Anterior cingulate cortex (tissue), 58 donors: Measurements from ENCODE around the gene STK38L.

Experiments used
- DNase-seq, 58 donors: peaks; one replicate each; lab custom pipeline; 2025; lab: John Stamatoyannopoulos, UW

STK38L gene

DNA sequence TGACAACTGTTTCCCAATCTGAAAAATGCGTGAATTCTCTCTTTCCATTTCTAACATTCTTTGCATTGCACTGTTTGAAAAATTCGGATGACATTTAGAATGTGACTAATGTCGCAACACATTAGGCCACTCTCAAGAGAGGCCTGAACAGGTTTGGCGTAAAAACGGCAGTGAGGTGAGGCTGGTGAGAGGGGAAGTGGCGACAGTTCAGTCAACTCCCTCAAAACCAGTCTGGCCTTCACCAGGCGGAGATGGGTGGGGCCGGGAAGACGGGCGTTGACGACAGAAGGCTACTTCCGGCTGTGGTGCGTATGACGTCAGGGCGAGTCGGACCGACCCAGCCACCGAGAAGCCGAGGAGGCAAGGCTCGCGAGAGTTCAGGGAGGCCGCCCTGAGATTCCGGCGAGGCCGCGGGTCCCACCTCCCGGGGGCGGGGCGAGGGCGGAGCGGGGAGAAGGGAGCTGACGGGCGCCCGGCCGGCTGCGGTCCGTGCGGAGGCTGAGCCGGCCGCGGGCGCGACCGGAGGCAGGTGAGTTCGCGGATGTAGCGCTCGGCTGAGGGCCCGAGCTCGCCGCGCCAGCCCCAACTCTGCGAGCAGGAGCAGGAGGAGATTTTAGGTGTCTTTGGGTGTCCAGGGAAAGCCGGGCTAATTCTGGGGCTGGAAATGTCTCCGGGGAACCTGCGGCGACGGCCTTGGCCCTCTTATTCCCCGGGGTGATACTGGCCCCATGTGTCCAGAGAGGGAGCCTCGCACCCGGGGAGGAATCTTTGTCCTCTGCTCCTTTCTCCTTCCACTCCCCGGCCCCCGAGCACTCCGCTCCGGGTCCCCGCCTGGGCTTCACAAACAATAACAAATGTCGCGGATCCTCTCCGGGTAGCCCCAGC, at the start of gene STK38L:
TSS of gene STK38L (plus strand) at position 483 of the 885 bp plus-strand sequence. CDS start 53,435 bp downstream, outside the sequence.
- DNase-seq: peak; percentile 46 to 96 (median 88)

GRCh38 chr12:27194644-27195043, 49.4 kb upstream of the STK38L start:
- no peak for DNase-seq

- DNase-seq: peak in 1 of 58 donors; percentile 23
Measured at GRCh38 chr12:27198036-27198435, 46.0 kb upstream of the STK38L start.

GRCh38 chr12:27199638-27200300, 44.3 kb upstream of the STK38L start:
- DNase-seq: no peak

- DNase-seq: no peak
Measured at GRCh38 chr12:27201169-27201568, 42.9 kb upstream of the STK38L start.

DNA sequence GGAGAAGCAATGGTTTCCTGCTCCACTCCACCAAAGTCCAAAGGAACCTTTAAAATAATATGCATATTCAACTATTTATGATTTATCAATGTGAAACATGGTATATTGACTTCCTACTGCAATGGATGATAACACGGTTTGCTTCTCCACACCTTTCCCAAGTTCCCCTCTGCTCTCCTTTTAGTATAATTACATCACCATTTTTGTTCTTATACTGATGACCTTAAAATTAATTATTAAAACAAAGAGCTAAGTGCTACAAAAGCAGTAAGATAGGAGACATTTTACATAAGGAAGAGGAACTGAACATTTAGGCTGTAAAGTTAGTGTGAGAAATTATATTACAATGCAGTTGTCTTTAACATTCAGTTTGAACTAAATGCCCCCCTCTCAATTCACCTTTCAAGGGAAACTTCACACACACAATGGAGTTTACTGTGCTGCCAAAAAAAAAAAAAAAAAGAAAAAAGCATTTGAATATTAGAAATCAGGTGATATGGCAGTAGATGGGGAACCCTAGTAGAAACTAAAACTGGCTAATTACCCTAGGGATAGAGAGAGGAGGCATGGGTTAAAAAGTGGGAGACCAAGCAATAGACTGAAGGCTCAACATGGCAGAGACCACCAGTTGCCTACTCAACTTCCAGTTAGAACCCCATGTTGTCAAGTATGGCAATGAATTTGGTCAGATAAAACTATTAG, 37.1 kb upstream of the STK38L start:
- no peak for DNase-seq

DNA sequence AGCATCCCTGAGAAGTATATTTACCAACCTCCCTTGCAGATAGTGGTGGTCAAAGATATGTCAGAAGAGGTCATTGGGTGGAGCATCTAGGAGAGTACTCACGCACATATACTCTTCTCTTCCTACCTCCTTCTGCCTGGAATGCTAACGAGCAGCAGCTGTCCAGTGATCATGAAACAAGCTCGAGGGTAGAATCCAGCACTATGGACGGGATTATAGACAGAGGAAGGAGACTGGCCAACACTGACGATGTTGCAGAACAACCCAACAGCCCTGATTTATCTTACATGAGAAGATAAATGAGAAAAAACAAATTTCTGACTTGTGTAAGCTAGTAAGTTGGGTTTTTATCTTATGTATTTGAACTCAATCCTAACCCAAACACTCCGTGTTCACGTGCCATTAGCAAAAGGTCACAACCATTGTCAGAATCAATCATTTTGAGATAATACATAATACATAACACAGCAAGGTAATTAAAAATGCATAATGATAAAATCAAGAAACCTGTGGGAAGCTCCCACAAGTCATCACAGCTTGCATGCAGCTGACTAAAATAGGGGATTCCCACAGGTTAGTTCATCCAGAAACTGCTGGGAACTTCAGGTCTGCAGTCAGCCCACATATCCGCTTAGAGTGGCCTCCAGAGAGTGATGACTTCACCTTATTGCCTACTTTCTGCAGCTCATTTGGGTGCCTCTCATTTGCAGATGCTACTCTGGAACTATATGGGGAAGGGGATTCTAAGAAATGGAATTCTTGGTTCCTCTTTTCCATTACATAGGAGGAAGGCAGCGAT, 36.3 kb upstream of the STK38L start:
- DNase-seq: no peak

DNA sequence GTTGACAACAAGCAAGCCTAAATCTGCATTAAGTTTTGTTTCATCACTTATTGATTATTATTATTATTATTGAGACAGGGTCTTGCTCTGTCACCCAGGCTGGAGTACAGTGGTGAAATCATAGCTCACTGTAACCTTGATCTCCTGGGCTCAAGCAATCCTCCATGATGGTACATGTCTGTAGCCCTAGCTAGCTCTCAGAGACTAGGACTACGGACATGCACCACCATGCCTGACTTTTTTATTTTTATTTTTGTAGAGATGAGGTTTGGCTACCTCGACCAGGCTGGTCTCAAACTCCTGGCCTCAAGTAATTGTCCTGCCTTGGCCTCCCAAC, 35.7 kb upstream of the STK38L start:
- no peak for DNase-seq

DNA sequence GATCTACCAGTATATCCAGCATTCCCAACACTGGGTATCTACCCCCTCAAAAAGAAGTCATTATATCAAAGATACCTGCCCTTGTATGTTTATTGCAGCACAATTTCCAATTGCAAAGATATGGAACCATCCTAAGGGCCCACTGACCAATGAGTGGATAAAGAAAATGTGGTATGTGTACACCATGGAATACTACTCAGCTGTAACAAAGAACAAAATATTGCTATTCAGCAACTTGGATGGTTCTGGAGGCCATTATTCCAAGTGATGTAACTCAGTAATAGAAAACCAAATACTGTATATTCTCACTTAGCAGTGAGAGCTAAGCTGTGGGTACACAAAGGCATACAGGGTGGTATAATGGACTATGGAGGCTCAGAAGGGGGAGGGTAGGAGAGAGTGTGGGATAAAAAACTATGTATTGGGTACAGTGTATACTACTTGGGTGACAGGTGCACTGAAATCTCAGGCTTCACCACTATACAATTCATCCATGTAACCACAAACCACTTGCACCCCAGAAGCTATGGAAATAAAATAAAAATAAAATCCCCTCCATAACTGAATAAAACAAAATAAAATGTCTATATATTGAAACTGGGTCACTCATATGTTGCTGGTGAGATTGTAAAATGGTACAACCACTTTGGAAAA, 34.7 kb upstream of the STK38L start:
- DNase-seq: no peak

DNA sequence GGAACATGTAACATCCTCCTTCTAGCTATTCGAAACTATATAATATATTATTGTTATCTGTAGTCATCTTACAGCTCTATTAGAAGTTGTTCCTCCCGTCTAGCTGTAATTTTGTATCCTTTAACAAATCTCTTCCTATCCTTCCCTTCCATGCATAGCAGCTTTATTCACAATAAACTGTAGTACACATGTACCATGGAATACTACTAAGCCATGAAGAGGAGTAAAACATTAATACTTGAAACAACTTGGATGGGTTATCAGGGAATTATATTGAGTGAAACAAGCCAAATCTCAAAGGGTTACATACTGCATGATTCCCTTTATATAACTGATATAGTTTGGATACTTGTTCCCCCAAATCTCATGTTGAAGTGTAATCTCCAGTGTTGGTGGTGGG, 33.9 kb upstream of the STK38L start:
- DNase-seq: no peak

GRCh38 chr12:27212861-27213260, 31.2 kb upstream of the STK38L start:
- DNase-seq: no peak

- DNase-seq: no peak
Measured at GRCh38 chr12:27213304-27213703, 30.8 kb upstream of the STK38L start.

DNA sequence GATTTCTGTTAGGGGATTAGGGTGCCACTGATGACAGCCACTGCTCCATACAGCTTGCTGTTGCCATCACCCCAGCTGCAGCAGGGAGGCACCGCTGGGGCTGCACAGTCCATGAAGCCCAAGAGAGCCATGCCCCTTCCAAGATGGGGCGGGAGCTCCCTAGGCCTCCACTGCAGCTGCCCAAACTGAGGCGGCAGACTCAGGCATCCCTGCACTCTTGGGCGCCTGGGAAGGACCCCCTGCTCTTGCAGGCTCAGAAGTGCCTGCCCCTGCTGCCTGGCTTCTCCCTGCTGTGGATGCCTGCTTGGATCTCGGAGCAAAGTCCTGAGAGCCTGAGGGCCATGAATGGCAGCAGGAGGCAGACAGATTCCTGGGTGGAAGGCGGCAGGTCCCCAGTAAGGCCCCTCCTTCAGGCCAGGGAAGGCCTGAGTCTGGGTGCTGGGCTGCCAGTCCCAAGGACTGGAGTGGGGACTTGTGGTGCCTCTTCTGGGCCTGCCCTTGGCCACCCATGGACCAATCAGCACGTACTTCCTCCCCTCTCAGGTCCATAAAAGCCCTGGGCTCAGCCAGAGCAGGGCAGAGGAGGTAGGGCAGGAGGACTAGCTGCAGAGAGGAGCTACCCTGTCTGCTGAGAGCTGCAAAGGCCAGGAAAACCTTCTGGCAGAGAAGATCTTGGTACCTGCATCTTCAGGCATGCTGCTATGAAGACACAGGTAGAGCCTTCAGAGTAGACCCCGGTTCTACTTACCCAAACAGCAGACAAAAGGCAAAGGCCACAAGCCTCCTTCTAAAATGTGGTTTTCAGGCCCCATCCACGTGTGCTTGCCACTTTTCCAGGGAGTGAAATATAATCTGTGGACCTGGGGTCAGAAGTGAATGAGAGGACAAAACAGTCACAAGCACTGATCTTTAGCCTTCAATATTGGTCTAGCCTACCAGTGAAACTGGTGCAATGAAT, 30.0 kb upstream of the STK38L start:
- DNase-seq: no peak

DNA sequence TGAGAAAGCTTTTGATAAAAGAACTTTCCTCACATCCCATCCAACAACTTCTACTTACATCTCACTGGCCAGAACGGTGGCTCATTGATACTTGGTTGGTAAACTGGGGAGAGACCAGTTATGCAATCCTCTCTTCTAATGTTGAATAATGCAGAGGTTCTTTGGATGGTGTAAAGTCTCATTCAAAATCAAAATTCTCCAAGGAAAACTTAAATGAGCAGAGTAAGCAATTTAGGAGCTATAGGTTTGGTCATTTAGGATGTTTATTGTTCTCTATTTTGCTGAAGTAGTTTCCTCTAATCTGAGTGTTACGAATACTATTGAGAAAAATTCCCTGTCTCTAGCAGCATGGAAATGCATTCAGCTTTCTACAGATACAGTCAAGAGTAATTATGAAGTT, 26.5 kb upstream of the STK38L start:
- no peak for DNase-seq

DNA sequence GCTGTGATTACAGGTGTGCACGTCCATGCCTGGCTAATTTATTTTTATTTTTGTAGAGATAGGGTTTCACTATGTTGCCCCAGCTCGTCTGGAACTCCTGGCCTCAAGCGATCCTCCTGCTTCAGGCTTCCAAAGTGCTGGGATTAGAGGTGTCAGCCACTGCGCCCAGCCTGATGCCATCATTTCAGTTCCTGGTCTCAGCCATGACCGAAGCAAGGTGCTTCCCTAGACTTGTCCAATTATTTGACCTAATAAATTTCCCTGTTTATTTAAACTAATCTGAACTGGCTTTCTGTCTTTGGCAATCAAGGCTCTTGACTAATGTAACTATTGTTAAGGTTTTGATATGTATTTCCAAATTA, 24.4 kb upstream of the STK38L start:
- no peak for DNase-seq

GRCh38 chr12:27220055-27220987, 23.8 kb upstream of the STK38L start:
- DNase-seq: no peak

DNA sequence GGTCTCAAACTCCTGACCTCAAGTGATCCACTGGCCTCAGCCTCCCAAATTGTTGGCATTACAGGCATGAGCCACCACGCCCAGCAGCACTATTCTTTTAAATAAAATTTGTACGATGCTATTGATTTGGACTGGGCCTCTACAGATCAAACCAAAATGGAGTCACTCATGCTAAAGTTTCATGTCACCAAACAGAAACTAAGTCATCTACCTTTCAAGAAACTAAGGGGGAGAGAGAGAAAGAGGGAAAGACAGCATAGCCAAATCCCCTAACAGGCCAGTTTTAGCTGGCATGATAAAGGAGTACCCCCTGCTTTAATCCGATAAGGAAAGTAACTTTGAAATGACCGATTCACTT, 23.1 kb upstream of the STK38L start:
- no peak for DNase-seq
